Stimulated activated CD8-positive, alpha-beta memory T cell treated with anti-CD3 and anti-CD28 coated beads, Interleukin-15, amount 100 ng/mL, for 48 hours (primary cell): Measurements from ENCODE around the gene XPC.

Experiments used
- DNase-seq, 2 donors: peaks; one replicate each; pipeline ENCODE4 v3.0.0-alpha.2; 2020; ENCODE audit warnings: low read depth in 2 of 2

Gene XPC

GRCh38 chr3:14170531-14171159, 7.8 kb downstream of the XPC start:
- no peak for DNase-seq

DNA sequence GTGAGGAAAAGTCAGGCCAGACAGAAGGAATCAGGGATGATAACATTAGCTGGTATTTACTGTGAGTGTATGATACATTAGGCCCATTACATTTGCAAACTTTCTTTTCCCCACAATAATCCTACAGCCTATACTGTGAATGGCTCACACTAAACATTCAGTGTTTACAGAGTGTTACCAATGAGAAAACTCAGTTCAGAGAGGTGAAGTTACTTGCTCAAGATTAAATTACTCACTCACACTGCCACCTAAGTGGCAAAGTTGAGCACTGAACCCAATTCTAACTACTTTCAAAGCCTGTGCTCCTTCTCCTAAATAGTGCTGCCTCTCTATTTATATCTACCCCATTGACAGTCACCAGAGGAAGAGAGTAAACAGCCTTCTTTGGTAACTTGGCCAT, 8.5 kb downstream of the XPC start:
- DNase-seq, result no peak

DNA sequence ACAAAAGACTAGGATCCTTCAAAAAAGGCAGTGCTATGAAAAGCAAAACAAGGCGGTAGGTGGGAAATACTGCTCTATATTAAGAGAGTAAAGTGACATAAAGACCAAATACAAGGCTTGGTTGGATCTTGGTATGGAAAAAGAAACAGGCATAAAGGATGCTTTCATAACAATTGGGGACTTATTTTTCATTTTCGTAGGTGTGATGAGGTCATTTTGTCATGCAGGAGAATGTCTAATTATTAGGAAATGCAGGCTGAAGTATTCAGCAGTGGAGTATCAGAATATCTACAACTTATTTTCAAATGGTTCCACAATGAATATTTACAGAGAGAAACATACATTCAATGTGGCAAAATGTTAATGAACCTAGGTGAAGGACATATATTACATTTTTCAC, 9.0 kb downstream of the XPC start:
- no peak for DNase-seq

- no peak for DNase-seq
Measured at GRCh38 chr3:14166877-14167603, 11.4 kb downstream of the XPC start.

DNA sequence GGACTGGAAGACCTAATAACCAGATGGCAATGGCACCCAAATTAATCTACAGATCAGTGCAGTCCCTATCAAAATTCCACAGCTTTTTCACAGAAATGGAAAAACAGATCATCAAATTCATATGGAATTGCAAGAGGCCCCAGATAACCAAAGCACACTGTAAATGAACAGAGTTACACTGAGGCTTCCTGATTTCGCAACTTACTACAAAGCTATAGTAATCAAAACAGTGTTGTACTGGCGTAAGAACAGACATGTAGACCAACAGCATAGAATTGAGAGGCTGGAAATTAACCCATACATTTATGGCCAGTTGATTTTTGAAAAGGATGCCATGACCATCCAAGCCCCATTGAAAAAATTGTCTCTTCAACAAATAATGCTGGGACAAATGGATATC, 16.2 kb downstream of the XPC start:
- no peak for DNase-seq

DNA sequence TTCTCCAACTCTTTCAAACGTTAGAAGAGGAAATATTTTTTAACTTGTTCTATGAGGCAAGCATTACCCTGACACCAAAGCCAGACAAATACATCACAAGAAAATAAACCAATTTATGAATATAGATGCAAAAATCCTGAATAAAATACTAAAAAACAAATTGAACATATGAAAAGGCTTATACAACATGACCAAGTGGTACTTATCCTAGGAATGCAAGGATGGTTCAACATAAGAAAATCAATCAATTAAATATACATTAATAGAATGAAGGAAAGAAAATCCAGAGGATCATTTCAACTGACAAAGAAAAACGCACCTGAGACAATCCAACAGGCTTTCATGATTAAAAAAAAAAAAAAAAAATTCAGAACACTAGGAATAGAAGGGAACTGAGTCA, 17.1 kb downstream of the XPC start:
- DNase-seq, result no peak

DNA sequence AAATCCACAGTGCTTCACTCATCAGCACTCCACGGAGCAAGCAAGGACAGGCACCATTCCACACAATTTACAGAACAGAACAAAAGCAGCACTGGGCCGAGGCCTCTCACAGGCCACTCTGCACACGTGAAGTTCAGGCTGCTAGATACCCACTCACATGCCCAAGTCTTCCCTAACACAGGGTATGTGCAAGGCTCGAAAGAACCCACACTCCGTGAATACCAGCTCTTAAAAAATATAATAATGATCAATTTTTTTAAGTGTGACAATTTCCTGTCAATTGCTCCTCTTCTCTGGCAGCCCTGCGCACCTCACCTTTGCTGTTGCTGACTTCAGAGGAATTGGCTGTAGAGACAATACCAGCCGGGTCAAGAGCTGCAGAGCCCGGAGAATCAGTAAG, 19.0 kb downstream of the XPC start:
- DNase-seq, result no peak

DNA sequence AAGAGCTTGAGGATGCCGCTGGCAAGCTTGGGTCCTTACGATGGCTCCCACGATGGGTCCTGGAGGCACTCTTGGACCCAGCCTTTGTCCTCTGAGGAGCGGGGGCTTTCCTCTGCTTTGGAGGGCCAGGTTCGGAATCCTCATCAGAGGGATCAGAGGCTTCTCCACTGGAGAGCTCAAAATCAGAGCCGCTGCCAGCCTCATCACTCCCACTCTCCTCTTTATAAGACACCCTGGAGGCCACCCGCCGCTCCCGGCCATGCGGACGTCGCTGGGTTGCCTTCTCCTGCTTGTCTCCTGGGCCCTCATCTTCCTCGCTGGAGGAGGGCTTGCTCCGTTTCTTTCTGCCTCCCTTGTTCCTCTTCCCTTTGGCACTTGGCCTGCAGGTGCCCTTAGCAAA, 20.0 kb downstream of the XPC start:
- no peak for DNase-seq

- DNase-seq, result no peak
Measured at GRCh38 chr3:14157951-14158350, 20.4 kb downstream of the XPC start.

DNA sequence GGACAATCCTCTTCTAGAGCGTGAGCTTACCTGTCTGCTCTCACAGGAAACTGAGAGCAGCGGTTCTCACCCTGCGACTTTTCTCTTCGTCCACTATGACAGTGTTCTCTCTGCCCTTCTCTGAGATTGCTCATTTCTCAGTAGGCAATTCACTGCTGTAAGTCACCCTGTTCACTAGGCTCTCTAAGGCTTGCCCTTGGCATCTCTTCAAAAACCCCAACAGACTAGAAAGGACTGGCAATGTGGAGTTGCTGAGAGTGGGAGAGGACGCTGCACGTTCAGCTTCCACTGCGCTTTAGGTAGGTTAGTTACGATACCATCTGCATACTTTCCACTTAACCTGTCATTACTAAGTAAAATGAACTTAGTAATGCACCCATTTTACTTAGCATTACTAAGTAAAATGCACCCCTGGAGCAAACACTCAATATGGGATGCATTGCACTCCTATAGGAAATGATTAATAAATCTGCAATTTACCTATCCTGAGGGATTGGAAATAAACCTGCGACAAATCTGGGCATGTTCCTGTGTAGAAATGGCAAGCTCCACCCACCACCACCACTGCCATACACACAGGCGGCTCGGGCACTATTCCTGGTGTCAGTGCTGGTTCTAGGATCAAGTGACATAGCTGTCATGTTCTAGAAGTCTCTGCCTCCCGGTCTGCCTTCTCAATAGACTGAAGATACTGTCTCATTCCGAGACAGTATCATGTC, 21.4 kb downstream of the XPC start:
- DNase-seq, result no peak

- DNase-seq, result no peak
Measured at GRCh38 chr3:14156201-14156600, 22.2 kb downstream of the XPC start.

- no peak for DNase-seq
Measured at GRCh38 chr3:14154895-14155440, 23.4 kb downstream of the XPC start.

- DNase-seq, result no peak
Measured at GRCh38 chr3:14154276-14154675, 24.1 kb downstream of the XPC start.

GRCh38 chr3:14153663-14154062, 24.7 kb downstream of the XPC start:
- DNase-seq, result no peak

DNA sequence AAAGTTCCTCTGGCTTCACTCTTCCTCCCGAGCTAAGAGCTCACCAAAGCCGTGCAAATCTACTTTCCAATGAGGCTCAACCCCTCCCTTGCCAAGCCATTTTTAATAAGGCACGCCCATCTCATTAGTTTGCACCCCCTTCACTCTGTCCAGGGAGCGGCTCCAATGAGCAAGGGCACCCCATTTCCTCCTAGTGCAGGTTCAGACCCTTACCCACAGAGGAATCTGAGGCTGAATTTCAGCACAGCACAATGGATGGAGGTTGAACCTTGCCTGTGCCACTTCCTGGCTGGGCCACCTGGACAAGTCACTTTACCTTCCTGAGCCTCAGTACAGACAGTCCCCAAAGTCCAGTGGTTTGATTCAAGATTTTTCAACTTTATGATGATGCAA, 25.4 kb downstream of the XPC start:
- DNase-seq, result no peak

- no peak for DNase-seq
Measured at GRCh38 chr3:14152233-14152962, 26.0 kb downstream of the XPC start.

DNA sequence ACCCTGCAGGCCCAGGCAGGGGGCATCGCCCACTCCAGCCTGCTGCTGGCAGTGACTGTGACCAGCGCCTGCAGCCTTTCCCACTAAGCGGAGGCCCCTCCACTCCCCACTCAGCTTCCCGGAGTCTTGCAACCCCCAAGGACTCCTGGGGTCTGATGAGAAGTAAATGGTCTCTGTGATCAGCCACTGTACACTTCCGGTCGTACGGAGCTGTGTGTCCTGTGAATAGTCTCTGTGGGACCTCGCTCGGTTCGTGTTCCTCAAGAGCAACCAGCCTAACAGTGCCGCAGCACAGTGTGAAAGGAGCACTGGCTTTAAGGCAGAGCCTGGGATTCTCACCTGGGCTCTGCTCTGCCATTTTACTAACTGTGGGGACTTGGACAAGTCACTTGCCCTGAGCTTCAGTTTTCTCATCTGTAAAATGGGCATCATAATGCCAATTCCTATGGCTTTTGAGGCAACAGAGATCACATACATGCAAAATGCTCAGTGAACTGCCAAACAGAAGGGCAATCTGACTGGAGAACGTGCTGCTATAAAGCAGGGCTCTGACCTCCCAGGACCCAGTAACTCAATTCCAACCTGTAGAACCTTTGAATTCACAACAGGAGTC, 26.8 kb downstream of the XPC start:
- no peak for DNase-seq

- no peak for DNase-seq
Measured at GRCh38 chr3:14150491-14151230, 27.7 kb downstream of the XPC start.

DNA sequence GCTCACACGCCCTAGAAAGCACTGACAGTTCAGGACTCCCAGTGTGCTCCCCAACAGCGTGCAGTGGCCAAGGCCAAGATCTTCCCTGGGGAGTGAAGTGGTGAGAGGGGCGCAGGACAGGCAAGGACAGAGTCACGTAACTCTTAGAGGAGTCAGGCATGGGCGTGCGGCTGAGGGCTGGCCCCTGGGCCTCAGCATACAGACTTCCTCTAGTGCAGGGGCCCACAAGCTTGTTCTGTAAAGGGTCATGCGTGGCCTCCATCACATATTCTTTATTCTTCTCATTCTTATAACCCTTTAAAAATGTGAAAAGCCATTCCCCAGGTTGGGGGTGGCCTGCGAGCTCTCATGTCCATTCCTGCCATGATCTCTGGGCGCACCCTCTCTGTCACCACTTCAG, 28.3 kb downstream of the XPC start:
- DNase-seq, result no peak

DNA sequence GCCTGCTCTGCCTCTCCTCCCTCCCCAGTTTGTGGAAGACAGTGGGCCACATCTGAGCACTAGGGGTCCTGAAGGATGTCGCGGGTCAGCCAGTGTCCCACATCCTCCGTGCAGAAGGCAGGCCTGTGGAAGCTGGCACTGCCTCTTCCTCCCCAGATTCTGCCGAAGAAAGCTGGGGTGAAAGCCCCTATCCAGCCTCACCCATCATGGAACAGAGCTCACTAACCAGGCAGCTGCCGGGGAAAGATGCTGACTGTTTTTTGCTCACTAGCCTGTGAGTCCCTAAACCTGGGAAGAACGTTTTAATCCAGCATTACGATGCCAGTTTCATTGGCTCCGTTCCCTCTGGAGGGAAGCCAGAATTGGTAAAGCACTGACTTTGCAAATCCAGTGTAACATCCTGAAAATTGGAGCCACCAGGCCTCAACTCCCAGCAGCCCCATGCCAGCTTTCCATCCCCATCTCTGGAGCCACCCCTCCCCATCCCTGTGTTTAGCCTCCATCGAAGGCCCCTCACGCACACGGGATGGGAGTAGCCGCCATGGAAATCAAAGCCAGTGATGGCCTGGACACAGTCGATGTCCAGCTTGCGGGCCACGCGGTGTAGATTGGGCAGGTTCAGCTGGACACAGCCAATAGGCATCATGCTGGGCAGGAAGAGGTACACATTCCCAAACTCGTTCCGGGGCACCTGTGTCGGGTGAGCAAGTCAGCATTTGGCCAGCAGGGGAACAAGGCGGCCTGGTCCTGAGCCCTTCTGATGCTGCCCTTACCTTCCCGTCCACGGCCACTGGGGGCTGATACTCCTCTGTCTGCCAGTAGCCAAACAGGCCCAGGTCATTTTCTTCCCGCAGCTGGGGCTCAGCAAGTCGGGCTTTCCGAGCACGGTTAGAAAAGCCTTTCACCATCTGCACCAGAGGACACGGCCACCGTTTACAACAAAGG, 30.1 kb downstream of the XPC start:
- DNase-seq, result no peak
